T47D (cell line): ENCODE results near the gene RHOD.

ENCODE experiments used
- DNase-seq, 2 experiments: peaks; one replicate each; pipeline versions ENCODE4 v3.0.0 to v3.0.0-alpha.2; 2011 to 2012; ENCODE audit warnings: low read depth in 1 of 2, low spot score in 1 of 2
- JUND ChIP-seq: IDR thresholded peaks from 2 replicates; pipeline ENCODE4 v1.6.1; 2012; ENCODE audit warnings: low read depth
- in situ Hi-C: cut with HindIII; loops from 2 replicates; pipeline ENCODE4 v1.10.0; 2016; ENCODE audit warnings: low sequenced_read_pairs, low pct_unique_long_range_greater_than_20kb

Gene RHOD

GRCh38 chr11:67055812-67056211 lies 835 bp upstream of the RHOD start:
- TF ChIP-seq JUND: no peak
- peak; percentile 65 to 73 for DNase-seq
- in situ Hi-C loops: no loop called here

- TF ChIP-seq JUND: no peak
- in situ Hi-C loops: no loop called here
- peak; percentile 51 to 70 for DNase-seq
These were observed 592 bp downstream of the RHOD start for GRCh38 chr11:67057205-67057672.

GRCh38 chr11:67058506-67058905 lies 1.9 kb downstream of the RHOD start:
- in situ Hi-C loops: no loop called here
- no peak for DNase-seq
- no peak for TF ChIP-seq JUND

- in situ Hi-C loops: no loop called here
- DNase-seq: no peak
- no peak for TF ChIP-seq JUND
These were observed 3.0 kb downstream of the RHOD start for GRCh38 chr11:67059671-67060070.

- in situ Hi-C loops: no loop called here
- no peak for TF ChIP-seq JUND
- no peak for DNase-seq
These were observed 3.5 kb downstream of the RHOD start for GRCh38 chr11:67060111-67060522.

- in situ Hi-C loops: no loop called here
- no peak for TF ChIP-seq JUND
- peak in 1 of 2 experiments; percentile 26 for DNase-seq
These were observed 6.1 kb downstream of the RHOD start for GRCh38 chr11:67062526-67063373.

- TF ChIP-seq JUND: no peak
- DNase-seq: no peak
- in situ Hi-C loops: no loop called here
These were observed 9.7 kb downstream of the RHOD start for GRCh38 chr11:67066333-67066709.

GRCh38 chr11:67071420-67072284 lies 15.0 kb downstream of the RHOD start:
- in situ Hi-C loops: no loop called here
- TF ChIP-seq JUND: no peak
- DNase-seq: peak; percentile 75 to 84

GRCh38 chr11:67072295-67072694 lies 15.6 kb downstream of the RHOD start:
- in situ Hi-C loops: no loop called here
- TF ChIP-seq JUND: no peak

GRCh38 chr11:67073908-67074307 lies 17.3 kb downstream of the RHOD start:
- no peak for DNase-seq
- in situ Hi-C loops: no loop called here
- no peak for TF ChIP-seq JUND

More at GRCh38 chr11:67072295-67072694, 15.6 kb downstream of the RHOD start:
- DNase-seq: no peak

- TF ChIP-seq JUND: no peak
- DNase-seq: no peak
- in situ Hi-C loops: no loop called here
These were observed 19.6 kb downstream of the RHOD start for GRCh38 chr11:67076202-67076601.

GRCh38 chr11:67079065-67079705 lies 22.5 kb downstream of the RHOD start:
- DNase-seq: no peak
- no peak for TF ChIP-seq JUND
- in situ Hi-C loops: no loop called here
